ENCODE results near the gene ACOT2.
"Not testable (repeated sequence)": the region's sequence is repeated elsewhere in the genome, so short reads cannot be mapped to it uniquely, and the experiment has no call there.

Gene ACOT2

GRCh38 chr14:73566935-73567334 is 2.1 kb upstream of the ACOT2 start:
- DNase-seq, result not testable (repeated sequence)

- DNase-seq, result no peak
These were observed 1.7 kb upstream of the ACOT2 start for GRCh38 chr14:73567358-73567757.

GRCh38 chr14:73567951-73568885 is 795 bp upstream of the ACOT2 start:
- DNase-seq, result no peak

GRCh38 chr14:73568886-73569184 is 178 bp upstream of the ACOT2 start:
- not testable (repeated sequence) for DNase-seq

GRCh38 chr14:73570913-73571312 is 1.9 kb downstream of the ACOT2 start:
- DNase-seq, result peak; percentile 36

GRCh38 chr14:73573034-73573433 is 4.0 kb downstream of the ACOT2 start:
- DNase-seq, result not testable (repeated sequence)

- not testable (repeated sequence) for DNase-seq
These were observed 4.7 kb downstream of the ACOT2 start for GRCh38 chr14:73573740-73574139.

GRCh38 chr14:73574251-73574650 is 5.2 kb downstream of the ACOT2 start:
- DNase-seq, result not testable (repeated sequence)

GRCh38 chr14:73576391-73576790 is 7.4 kb downstream of the ACOT2 start:
- no peak for DNase-seq

- DNase-seq, result not testable (repeated sequence)
These were observed 8.2 kb downstream of the ACOT2 start for GRCh38 chr14:73577214-73577613.

- not testable (repeated sequence) for DNase-seq
These were observed 13.3 kb downstream of the ACOT2 start for GRCh38 chr14:73582102-73582979.

- DNase-seq, result no peak
These were observed 19.7 kb downstream of the ACOT2 start for GRCh38 chr14:73588695-73589094.

- DNase-seq, result no peak
These were observed 20.1 kb downstream of the ACOT2 start for GRCh38 chr14:73589116-73589515.

- DNase-seq, result not testable (repeated sequence)
These were observed 21.6 kb downstream of the ACOT2 start for GRCh38 chr14:73590673-73591004.

GRCh38 chr14:73591690-73592449 is 22.9 kb downstream of the ACOT2 start, which contains the start of gene ACOT4:
TSS of gene ACOT4 (plus strand) at chr14:73591873. CDS start at chr14:73591960, 87 bp downstream.
- peak; percentile 85 for DNase-seq

GRCh38 chr14:73594491-73594890 is 25.5 kb downstream of the ACOT2 start:
- no peak for DNase-seq

- DNase-seq, result no peak
These were observed 30.5 kb downstream of the ACOT2 start for GRCh38 chr14:73599499-73599898.

- no peak for DNase-seq
These were observed 34.0 kb downstream of the ACOT2 start for GRCh38 chr14:73602994-73603393.

GRCh38 chr14:73606271-73606670 is 37.3 kb downstream of the ACOT2 start:
- DNase-seq, result no peak

GRCh38 chr14:73607241-73607640 is 38.2 kb downstream of the ACOT2 start:
- DNase-seq, result no peak

- no peak for DNase-seq
These were observed 41.7 kb downstream of the ACOT2 start for GRCh38 chr14:73610687-73611086.

GRCh38 chr14:73612339-73613045 is 43.5 kb downstream of the ACOT2 start, which contains the start of gene ACOT6:
TSS of gene ACOT6 (plus strand) at chr14:73612517. CDS start at chr14:73612572, 55 bp downstream.
- peak; percentile 94 for DNase-seq

All from right kidney (tissue), 1 donor.